Thoracic aorta (tissue), 2 donors: ENCODE results near the gene ITPR3. TPM values are rescaled to one million over a fixed set of nuclear protein-coding genes. Genes with fewer than 3 reads are reported as not detected.

Source experiments
- ATAC-seq: fragments of 150-250 bp; one replicate; pipeline ENCODE4 v1.8.0; 2017; ENCODE audit warnings: low read depth; ENCODE audit not compliant: insufficient number of reproducible peaks, low FRiP score
- DNase-seq: peaks from one replicate; pipeline ENCODE4 v3.0.0-alpha.2; 2020; ENCODE audit warnings: low spot score
- H3K27ac ChIP-seq, 2 donors: fragments of 200-600 bp; sonication (generic); 1 replicate in 1 of 2; 2 replicates in 1 of 2; pipeline ENCODE4 v1.5.1; 2016; ENCODE audit warnings: mild to moderate bottlenecking in 2 of 2, moderate library complexity in 2 of 2
- H3K27me3 ChIP-seq: fragments of 200-600 bp; sonication (generic); replicated peaks from 2 replicates; pipeline ENCODE4 v1.6.0; 2016; ENCODE audit warnings: mild to moderate bottlenecking; ENCODE audit not compliant: insufficient read depth
- H3K36me3 ChIP-seq: fragments of 200-600 bp; sonication (generic); one replicate; pipeline ENCODE4 v1.5.1; 2016
- H3K4me1 ChIP-seq, 2 donors: fragments of 200-600 bp; sonication (generic); 1 replicate in 1 of 2; 2 replicates in 1 of 2; pipeline versions ENCODE4 v1.5.1 to v1.6.0; 2016; ENCODE audit warnings: low read depth in 2 of 2, mild to moderate bottlenecking in 1 of 2; ENCODE audit not compliant: control insufficient read depth in 1 of 2
- H3K4me3 ChIP-seq: fragments of 200-600 bp; sonication (generic); 2 replicates; pipeline ENCODE4 v1.5.1; 2016; ENCODE audit warnings: mild to moderate bottlenecking
- H3K9me3 ChIP-seq: fragments of 200-600 bp; sonication (generic); 2 replicates; pipeline ENCODE4 v1.5.1; 2016
- total RNA-seq, 2 donors: library from RNA; depleted of rRNA; stranded (reverse); fragments of >200 nt; gene quantifications; one replicate each; pipeline versions ENCODE4 v1.1.0 to v1.2.3, GENCODE V29; 2016
- TF ChIP-seq, protein P1 (sequence below): fragments of 200-600 bp; sonication (generic); IDR thresholded peaks from one replicate; pipeline ENCODE4 v1.5.1; 2019; ENCODE audit warnings: antibody characterized with exemption

Gene ITPR3
- total RNA-seq, 2 donors from 2014 or later, result 15.2 to 21.2 TPM

- ATAC-seq (no peak), DNase-seq (no peak)
- Histone ChIP-seq H3K4me3 (no peak overlapping the region), H3K4me1 (no peaks in the 10 kb centered on the region), H3K9me3 (no peaks in the 10 kb centered on the region), H3K27ac (no peak overlapping the region), H3K36me3 (no peaks in the 10 kb centered on the region), H3K27me3 (no peaks in the 10 kb centered on the region)
- TF ChIP-seq, protein P1, sequence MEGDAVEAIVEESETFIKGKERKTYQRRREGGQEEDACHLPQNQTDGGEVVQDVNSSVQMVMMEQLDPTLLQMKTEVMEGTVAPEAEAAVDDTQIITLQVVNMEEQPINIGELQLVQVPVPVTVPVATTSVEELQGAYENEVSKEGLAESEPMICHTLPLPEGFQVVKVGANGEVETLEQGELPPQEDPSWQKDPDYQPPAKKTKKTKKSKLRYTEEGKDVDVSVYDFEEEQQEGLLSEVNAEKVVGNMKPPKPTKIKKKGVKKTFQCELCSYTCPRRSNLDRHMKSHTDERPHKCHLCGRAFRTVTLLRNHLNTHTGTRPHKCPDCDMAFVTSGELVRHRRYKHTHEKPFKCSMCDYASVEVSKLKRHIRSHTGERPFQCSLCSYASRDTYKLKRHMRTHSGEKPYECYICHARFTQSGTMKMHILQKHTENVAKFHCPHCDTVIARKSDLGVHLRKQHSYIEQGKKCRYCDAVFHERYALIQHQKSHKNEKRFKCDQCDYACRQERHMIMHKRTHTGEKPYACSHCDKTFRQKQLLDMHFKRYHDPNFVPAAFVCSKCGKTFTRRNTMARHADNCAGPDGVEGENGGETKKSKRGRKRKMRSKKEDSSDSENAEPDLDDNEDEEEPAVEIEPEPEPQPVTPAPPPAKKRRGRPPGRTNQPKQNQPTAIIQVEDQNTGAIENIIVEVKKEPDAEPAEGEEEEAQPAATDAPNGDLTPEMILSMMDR, result no peak
Measured at GRCh38 chr6:33739571-33739970, 118.4 kb downstream of the ITPR3 start.

DNA sequence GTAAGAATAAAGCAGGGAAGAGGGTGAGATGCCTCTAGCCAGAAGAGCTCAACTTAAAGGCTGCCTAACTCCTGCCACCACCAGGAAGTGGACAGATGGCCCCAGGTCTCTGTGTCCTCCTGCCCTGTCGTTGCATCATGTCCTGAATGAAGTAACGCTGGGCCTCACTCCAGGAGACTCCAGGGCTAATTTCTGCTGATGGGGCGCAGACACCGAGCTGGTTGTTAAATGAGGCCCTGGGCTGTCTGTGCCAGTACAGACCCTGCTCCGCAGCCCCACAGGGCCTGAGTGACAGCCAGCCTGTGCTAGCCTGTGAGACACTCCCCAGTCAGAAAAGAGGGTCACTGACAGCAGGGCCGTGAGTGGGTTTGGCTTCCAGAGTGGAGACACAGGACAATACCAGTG lies 119.1 kb downstream of the ITPR3 start:
- TF ChIP-seq, protein P1, result no peak
- H3K27me3 ChIP-seq, result no peaks in the 10 kb centered on the region
- no peaks in the 10 kb centered on the region for H3K9me3 ChIP-seq
- H3K4me1 ChIP-seq, result no peaks in the 10 kb centered on the region
- H3K27ac ChIP-seq, result no peak overlapping the region
- H3K4me3 ChIP-seq, result no peak overlapping the region
- ATAC-seq (no peak), DNase-seq (no peak)
- H3K36me3 ChIP-seq, result no peaks in the 10 kb centered on the region

- TF ChIP-seq, protein P1, result no peak
Measured at GRCh38 chr6:33740794-33741193, 119.7 kb downstream of the ITPR3 start.

GRCh38 chr6:33742092-33742491 lies 121.0 kb downstream of the ITPR3 start:
- Histone ChIP-seq H3K4me3 (no peak overlapping the region), H3K9me3 (no peaks in the 10 kb centered on the region), H3K27me3 (no peaks in the 10 kb centered on the region), H3K36me3 (no peaks in the 10 kb centered on the region), H3K4me1 (peaks cover 0 to 11% of the 10 kb centered on the region in 2 donors), H3K27ac (no peak overlapping the region)
- TF ChIP-seq, protein P1, result no peak
- no peak for ATAC-seq
- DNase-seq, result no peak

More at GRCh38 chr6:33740794-33741193, 119.7 kb downstream of the ITPR3 start:
- ATAC-seq (no peak), DNase-seq (no peak)
- Histone ChIP-seq H3K36me3 (no peaks in the 10 kb centered on the region), H3K27me3 (no peaks in the 10 kb centered on the region), H3K9me3 (no peaks in the 10 kb centered on the region), H3K27ac (no peak overlapping the region), H3K4me3 (no peak overlapping the region), H3K4me1 (peaks cover 0 to 5% of the 10 kb centered on the region in 2 donors)

DNA sequence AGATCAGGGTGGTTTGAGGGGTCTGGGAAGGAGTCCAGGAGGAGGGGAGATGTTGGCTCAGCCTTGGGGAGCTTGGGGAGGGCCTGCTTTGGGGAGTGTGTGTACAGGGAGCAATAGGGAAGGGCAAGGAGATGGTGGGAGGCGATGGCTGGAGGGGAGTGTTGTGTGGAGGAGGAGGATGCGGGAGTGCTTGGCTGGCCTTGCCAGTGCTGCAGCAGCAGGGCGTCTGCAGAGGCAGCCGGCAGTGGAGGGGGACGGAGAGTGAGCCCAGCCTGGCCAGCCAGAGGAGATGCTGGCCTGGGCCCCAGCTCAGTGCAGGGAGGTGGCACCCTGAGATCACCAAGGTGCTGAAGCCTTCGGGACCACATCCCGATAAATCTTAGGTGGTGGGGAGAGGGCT lies 121.7 kb downstream of the ITPR3 start:
- Histone ChIP-seq H3K4me3 (no peak overlapping the region), H3K27me3 (no peaks in the 10 kb centered on the region), H3K9me3 (no peaks in the 10 kb centered on the region), H3K27ac (no peak overlapping the region), H3K4me1 (peaks cover 0 to 11% of the 10 kb centered on the region in 2 donors), H3K36me3 (no peaks in the 10 kb centered on the region)
- ATAC-seq (no peak), DNase-seq (no peak)
- TF ChIP-seq, protein P1, result no peak
